22Rv1 (cell line): ENCODE results near the gene CALML5.

Source experiments
- ZFX ChIP-seq: fragments of 450-650 bp; IDR thresholded peaks from 2 replicates; pipeline ENCODE4 v1.6.1; 2017; ENCODE audit warnings: antibody characterized with exemption, borderline replicate concordance
- TF ChIP-seq, protein P1 (sequence below): fragments of 450-650 bp; IDR thresholded peaks from 2 replicates; pipeline ENCODE4 v1.5.1; 2017; ENCODE audit warnings: mild to moderate bottlenecking

DNA sequence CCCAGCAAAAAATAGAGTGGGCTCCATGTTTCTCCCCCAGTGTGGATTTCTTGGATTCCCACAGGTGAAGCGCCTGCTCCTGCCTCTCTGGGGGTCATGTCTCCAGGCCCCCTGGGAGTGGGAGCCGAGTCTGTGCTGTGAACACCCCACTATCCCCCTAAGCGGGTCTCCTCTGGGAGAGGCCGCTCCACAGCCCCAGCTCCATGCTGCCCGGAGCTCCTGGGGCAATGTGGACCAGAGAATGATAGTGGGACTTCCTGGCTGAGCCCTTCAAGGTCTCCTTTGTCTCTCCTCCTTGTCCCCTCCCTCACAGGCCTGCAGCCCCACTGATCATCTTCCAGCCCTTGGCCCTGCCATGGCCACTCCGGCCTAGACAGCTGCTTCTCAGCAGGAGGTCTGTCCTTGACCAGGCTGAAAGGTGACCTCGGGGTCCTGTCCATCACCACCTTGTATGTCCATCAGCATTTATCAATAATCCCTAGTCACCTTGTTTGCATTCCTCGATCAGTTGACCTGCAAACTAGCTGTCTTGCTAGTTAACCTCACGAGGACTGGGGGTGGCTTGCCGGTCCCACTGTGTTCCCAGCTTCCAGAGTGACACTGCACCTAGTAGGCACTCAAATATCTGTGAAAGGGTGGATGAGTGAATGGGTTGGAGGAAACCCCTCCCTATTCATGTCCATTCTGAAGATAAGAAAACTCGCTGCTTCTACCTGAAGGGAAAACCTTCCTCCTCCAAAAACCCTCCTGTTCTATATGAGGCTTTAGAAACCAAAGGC lies 24.6 kb upstream of the CALML5 start:
- TF ChIP-seq, protein P1, sequence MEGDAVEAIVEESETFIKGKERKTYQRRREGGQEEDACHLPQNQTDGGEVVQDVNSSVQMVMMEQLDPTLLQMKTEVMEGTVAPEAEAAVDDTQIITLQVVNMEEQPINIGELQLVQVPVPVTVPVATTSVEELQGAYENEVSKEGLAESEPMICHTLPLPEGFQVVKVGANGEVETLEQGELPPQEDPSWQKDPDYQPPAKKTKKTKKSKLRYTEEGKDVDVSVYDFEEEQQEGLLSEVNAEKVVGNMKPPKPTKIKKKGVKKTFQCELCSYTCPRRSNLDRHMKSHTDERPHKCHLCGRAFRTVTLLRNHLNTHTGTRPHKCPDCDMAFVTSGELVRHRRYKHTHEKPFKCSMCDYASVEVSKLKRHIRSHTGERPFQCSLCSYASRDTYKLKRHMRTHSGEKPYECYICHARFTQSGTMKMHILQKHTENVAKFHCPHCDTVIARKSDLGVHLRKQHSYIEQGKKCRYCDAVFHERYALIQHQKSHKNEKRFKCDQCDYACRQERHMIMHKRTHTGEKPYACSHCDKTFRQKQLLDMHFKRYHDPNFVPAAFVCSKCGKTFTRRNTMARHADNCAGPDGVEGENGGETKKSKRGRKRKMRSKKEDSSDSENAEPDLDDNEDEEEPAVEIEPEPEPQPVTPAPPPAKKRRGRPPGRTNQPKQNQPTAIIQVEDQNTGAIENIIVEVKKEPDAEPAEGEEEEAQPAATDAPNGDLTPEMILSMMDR = no peak
- no peak for TF ChIP-seq ZFX
